Right renal pelvis (tissue), 4 donors: ENCODE data around the gene AK9. TPM values are rescaled to one million over a fixed set of nuclear protein-coding genes. Genes with fewer than 3 reads are reported as not detected.

Experiments
- DNase-seq, 4 donors: peaks; one replicate each; pipeline ENCODE4 v3.0.0-alpha.2; 2013; ENCODE audit warnings: low read depth in 4 of 4, low spot score in 3 of 4, missing footprints in 1 of 4
- polyA plus RNA-seq, 4 donors: library from polyadenylated mRNA; unstranded; fragments of 120-200 nt; gene quantifications; one replicate each; pipeline ENCODE4 v1.2.1, GENCODE V29; 2013; ENCODE audit not compliant: insufficient read length in 4 of 4

Gene AK9
- polyA plus RNA-seq, 4 donors = 12.0 to 14.5 (median 13.6) TPM

GRCh38 chr6:109515781-109516409, 175.1 kb downstream of the AK9 start:
- no peak for DNase-seq

- DNase-seq = no peak
Measured at GRCh38 chr6:109514946-109515345, 176.1 kb downstream of the AK9 start.

GRCh38 chr6:109513571-109514071, 177.4 kb downstream of the AK9 start:
- DNase-seq = no peak

- DNase-seq = no peak
Measured at GRCh38 chr6:109512271-109512817, 178.7 kb downstream of the AK9 start.

- no peak for DNase-seq
Measured at GRCh38 chr6:109511832-109512231, 179.2 kb downstream of the AK9 start.

GRCh38 chr6:109510358-109510757, 180.6 kb downstream of the AK9 start:
- DNase-seq = no peak

- no peak for DNase-seq
Measured at GRCh38 chr6:109508166-109508860, 182.7 kb downstream of the AK9 start.

GRCh38 chr6:109507490-109508072, 183.4 kb downstream of the AK9 start:
- DNase-seq = no peak

GRCh38 chr6:109506841-109507240, 184.2 kb downstream of the AK9 start:
- DNase-seq = no peak

GRCh38 chr6:109506314-109506713, 184.7 kb downstream of the AK9 start:
- DNase-seq = no peak

- no peak for DNase-seq
Measured at GRCh38 chr6:109503327-109504224, 187.4 kb downstream of the AK9 start.

- no peak for DNase-seq
Measured at GRCh38 chr6:109498936-109499335, 192.1 kb downstream of the AK9 start.

GRCh38 chr6:109498052-109498451, 192.9 kb downstream of the AK9 start:
- no peak for DNase-seq

GRCh38 chr6:109496036-109496772, 194.8 kb downstream of the AK9 start:
- no peak for DNase-seq

GRCh38 chr6:109493865-109494264, 197.1 kb downstream of the AK9 start:
- no peak for DNase-seq

- DNase-seq = no peak
Measured at GRCh38 chr6:109491207-109491938, 199.6 kb downstream of the AK9 start.

- no peak for DNase-seq
Measured at GRCh38 chr6:109490713-109491112, 200.3 kb downstream of the AK9 start.

GRCh38 chr6:109488001-109488400, 203.0 kb downstream of the AK9 start:
- DNase-seq = no peak

- no peak for DNase-seq
Measured at GRCh38 chr6:109486068-109486467, 204.9 kb downstream of the AK9 start.
